Calu3 (cell line): ENCODE data around the gene PARP1. TPM values are rescaled to one million over a fixed set of nuclear protein-coding genes. Genes with fewer than 3 reads are reported as not detected.

ENCODE experiments used
- BruUV-seq: library from RNA; stranded (reverse); fragments of 400-500 nt; replicated peaks from 2 replicates; lab custom pipeline; 2021; lab: Mats Ljungman, UMichigan
- CTCF ChIA-PET: fragments of 300-600 bp; sonication (Branson Sonifier 250); formaldehyde crosslinking; loops from one replicate; lab custom pipeline; 2022; ENCODE audit warnings: antibody characterized with exemption; lab: Charles Lee
- DNase-seq: peaks from one replicate; pipeline ENCODE4 v3.0.0; 2022
- H3K27ac Mint-ChIP-seq: one replicate; pipeline ENCODE4 v1.8.0; 2022; ENCODE audit warnings: mixed read lengths; ENCODE audit not compliant: unreplicated experiment
- H3K27me3 Mint-ChIP-seq: one replicate; pipeline ENCODE4 v1.8.0; 2022; ENCODE audit warnings: mixed read lengths; ENCODE audit not compliant: unreplicated experiment
- H3K36me3 Mint-ChIP-seq: one replicate; pipeline ENCODE4 v1.8.0; 2022; ENCODE audit warnings: mild to moderate bottlenecking, moderate library complexity, mixed read lengths; ENCODE audit not compliant: insufficient read depth, unreplicated experiment
- H3K4me1 Mint-ChIP-seq: one replicate; pipeline ENCODE4 v1.8.0; 2022; ENCODE audit warnings: mild to moderate bottlenecking, low read depth, mixed read lengths; ENCODE audit not compliant: unreplicated experiment
- H3K4me3 Mint-ChIP-seq: one replicate; pipeline ENCODE4 v1.8.0; 2022; ENCODE audit warnings: mild to moderate bottlenecking, low read depth, moderate library complexity, mixed read lengths; ENCODE audit not compliant: unreplicated experiment
- H3K9me3 Mint-ChIP-seq: one replicate; pipeline ENCODE4 v1.8.0; 2022; ENCODE audit warnings: low read depth, mixed read lengths; ENCODE audit not compliant: unreplicated experiment
- intact Hi-C: fragments of 100-400 bp; cut with micrococcal nuclease; formaldehyde crosslinking; loops from one replicate; pipeline ENCODE4 v1.10.0; 2022; ENCODE audit not compliant: unreplicated experiment
- total RNA-seq: library from RNA; stranded (reverse); gene quantifications from 2 replicates; pipeline ENCODE4 v1.2.3, GENCODE V29; 2022
- TF ChIP-seq, protein P1 (sequence below): fragments of 200-600 bp; IDR thresholded peaks from one replicate; pipeline ENCODE4 v1.8.0; 2022; ENCODE audit warnings: antibody characterized with exemption; ENCODE audit not compliant: unreplicated experiment

Gene PARP1
- total RNA-seq, 1 experiment from 2014 or later = 136 TPM

DNA sequence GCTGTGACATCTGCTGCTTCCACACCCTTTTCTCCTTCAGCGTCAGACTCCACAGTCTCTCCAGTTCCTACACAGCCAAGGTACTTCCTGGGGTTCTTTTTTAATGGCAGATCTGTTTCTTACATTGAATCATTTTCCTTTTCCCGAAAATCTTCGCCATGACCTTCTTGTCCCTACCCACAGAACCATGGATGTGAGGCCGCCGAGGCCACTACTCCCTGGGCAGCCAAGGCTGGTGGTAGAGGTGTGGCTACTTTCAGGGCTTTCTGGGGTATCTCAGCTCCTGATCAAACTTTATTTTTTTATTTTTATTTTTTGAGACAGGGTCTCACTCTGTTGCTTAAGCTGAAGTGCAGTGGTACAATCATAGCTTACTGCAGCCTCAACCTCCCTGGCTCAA is 89.4 kb downstream of the PARP1 start:
- Mint-ChIP-seq H3K27me3 (peaks cover 30% of the 10 kb centered on the region), H3K27ac (no peak overlapping the region), H3K36me3 (no peaks in the 10 kb centered on the region), H3K9me3 (no peaks in the 10 kb centered on the region), H3K4me1 (no peaks in the 10 kb centered on the region), H3K4me3 (no peak overlapping the region)
- intact Hi-C loops = no loop called here
- BruUV-seq = no TSS peak
- no peak for DNase-seq
- CTCF ChIA-PET = no interaction called here
- TF ChIP-seq, protein P1, sequence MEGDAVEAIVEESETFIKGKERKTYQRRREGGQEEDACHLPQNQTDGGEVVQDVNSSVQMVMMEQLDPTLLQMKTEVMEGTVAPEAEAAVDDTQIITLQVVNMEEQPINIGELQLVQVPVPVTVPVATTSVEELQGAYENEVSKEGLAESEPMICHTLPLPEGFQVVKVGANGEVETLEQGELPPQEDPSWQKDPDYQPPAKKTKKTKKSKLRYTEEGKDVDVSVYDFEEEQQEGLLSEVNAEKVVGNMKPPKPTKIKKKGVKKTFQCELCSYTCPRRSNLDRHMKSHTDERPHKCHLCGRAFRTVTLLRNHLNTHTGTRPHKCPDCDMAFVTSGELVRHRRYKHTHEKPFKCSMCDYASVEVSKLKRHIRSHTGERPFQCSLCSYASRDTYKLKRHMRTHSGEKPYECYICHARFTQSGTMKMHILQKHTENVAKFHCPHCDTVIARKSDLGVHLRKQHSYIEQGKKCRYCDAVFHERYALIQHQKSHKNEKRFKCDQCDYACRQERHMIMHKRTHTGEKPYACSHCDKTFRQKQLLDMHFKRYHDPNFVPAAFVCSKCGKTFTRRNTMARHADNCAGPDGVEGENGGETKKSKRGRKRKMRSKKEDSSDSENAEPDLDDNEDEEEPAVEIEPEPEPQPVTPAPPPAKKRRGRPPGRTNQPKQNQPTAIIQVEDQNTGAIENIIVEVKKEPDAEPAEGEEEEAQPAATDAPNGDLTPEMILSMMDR = no peak

DNA sequence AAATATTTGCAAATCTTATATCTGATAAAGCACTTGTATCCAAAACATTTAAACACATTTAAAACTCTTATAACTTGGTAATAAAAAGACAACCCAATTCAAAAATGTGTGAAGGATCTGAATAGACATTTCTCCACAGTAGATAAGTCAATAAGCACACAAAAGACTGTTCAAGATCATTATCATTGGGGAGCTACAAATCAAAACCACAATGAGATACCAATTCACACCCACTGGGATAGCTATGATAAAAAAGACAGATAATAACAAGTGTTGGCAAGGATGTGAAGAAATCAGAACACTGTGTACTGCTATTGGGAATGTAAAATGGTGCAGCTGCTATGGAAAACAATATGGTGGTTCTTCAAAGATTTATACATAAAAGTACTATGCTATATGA is 93.8 kb downstream of the PARP1 start:
- BruUV-seq = no TSS peak
- H3K36me3 Mint-ChIP-seq = peaks cover 6% of the 10 kb centered on the region
- no peak overlapping the region for H3K27ac Mint-ChIP-seq
- no peaks in the 10 kb centered on the region for H3K9me3 Mint-ChIP-seq
- CTCF ChIA-PET = no interaction called here
- no peak for DNase-seq
- TF ChIP-seq, protein P1 = no peak
- peaks cover 19% of the 10 kb centered on the region for H3K4me1 Mint-ChIP-seq
- intact Hi-C loops = no loop called here
- no peak overlapping the region for H3K4me3 Mint-ChIP-seq
- peaks cover 30% of the 10 kb centered on the region for H3K27me3 Mint-ChIP-seq

DNA sequence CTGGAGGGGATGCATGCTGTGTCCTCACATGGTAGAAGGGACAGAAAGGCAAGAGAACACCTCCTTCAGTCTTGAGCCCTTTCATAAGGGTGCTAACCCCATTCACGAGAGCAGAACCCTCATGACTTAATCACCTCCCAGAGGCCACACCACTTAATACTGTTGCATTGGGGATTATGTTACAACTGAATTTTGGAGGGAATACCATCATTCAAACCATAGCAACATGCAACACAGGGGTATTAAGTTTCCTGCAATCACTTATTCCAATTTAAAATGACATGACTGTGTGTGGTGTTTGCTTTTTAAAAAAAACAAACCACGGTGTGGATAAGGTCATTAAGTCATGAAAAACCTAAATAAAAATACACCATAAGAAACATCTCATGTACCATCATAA is 95.8 kb downstream of the PARP1 start:
- H3K36me3 Mint-ChIP-seq = peaks cover 16% of the 10 kb centered on the region
- H3K9me3 Mint-ChIP-seq = no peaks in the 10 kb centered on the region
- H3K27me3 Mint-ChIP-seq = peaks cover 30% of the 10 kb centered on the region
- no peak for DNase-seq
- H3K4me3 Mint-ChIP-seq = no peak overlapping the region
- H3K4me1 Mint-ChIP-seq = peaks cover 19% of the 10 kb centered on the region
- intact Hi-C loops = no loop called here
- no peak overlapping the region for H3K27ac Mint-ChIP-seq
- BruUV-seq = no TSS peak
- CTCF ChIA-PET = interaction anchor here (1.8 kb wide), 1 partner anchor 21 kb away, joined by 9 read pairs; no protein-coding TSS in a partner anchor
- TF ChIP-seq, protein P1 = no peak

DNA sequence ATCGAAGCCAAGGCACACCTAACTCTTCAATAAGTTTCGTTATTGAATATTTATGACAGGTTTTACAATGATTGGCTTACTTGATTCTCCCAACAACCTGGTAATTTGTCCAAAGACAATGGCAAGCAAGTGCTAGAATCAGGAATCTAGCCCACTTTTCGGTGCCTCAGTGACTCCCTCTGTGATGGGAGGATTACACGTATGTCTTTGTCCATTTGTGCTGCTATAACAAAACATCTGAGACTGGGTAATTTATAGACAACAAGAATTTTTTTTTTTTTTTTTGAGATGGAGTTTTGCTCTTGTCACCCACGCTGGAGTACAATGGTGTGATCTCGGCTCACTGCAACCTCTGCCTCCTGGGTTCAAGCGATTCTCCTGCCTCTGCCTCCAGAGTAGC is 96.5 kb downstream of the PARP1 start:
- CTCF ChIA-PET = interaction anchor here (1.8 kb wide), 1 partner anchor 22 kb away, joined by 9 read pairs; no protein-coding TSS in a partner anchor
- Mint-ChIP-seq H3K36me3 (peaks cover 16% of the 10 kb centered on the region), H3K4me1 (peaks cover 19% of the 10 kb centered on the region), H3K4me3 (no peak overlapping the region), H3K9me3 (no peaks in the 10 kb centered on the region), H3K27ac (no peak overlapping the region), H3K27me3 (peaks cover 25% of the 10 kb centered on the region)
- intact Hi-C loops = no loop called here
- no TSS peak for BruUV-seq
- TF ChIP-seq, protein P1 = no peak
- DNase-seq = no peak

Other genes with a start within 250 kb of the PARP1 start
- 50.3 and 51.6 TPM in 2 replicates for gene ACBD3, start 221.4 kb downstream of the PARP1 start, total RNA-seq
- not detected in 2 replicates for gene MIXL1, start 184.4 kb downstream of the PARP1 start, total RNA-seq
- 13.6 and 14.3 TPM in 2 replicates for gene LIN9, start 98.9 kb downstream of the PARP1 start, total RNA-seq
- not detected in 2 replicates for gene STUM, start 140.7 kb upstream of the PARP1 start, total RNA-seq